ENCODE measurements around the gene SUOX.
"Not testable (repeated sequence)": the region's sequence is repeated elsewhere in the genome, so short reads cannot be mapped to it uniquely, and the experiment has no call there.

The SUOX gene

GRCh38 chr12:55996715-55997534, at the start of gene SUOX:
Gene SUOX (plus strand): TSS chr12:55997276. CDS start chr12:56002222, 4,946 bp downstream.
- DNase-seq = peak; percentile 36

GRCh38 chr12:55955344-55955743, 41.7 kb upstream of the SUOX start:
- DNase-seq = no peak

DNA sequence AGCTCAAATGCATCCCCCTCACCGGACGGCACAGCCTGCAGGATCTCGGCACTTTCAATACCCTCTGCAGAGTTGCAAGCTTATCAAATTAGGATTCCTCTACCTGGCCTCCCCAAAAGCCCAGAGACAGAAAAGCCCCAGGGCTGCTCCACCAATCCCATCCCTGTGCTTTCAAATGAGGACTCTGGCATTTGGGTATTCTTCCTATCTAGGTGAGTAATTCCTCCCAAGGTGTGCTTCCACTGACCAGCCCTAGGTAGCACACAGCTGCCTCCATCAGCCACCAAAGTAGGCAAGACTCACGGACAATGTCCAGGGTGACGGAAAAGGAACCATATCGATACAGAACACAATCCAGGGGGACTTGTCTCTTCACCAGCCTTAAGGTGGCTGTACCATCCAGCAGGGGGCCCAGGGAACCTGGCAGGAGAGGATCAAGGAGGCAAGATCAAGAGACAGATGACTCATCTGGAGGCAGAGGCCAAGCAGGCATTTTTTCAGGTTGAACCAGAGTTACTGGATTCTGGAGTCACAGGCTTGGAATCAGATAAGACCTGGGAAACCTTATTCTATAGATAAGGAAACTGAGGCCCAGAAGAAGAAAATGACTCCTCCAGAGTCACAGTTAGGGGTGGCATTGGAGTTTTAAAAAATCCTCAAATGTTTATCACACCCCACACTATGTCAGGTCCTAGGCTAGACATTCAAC, 41.1 kb upstream of the SUOX start:
- DNase-seq = peak; percentile 38

- DNase-seq = no peak
Observed at GRCh38 chr12:55957106-55957859, 39.8 kb upstream of the SUOX start.

- DNase-seq = no peak
Observed at GRCh38 chr12:55963760-55964159, 33.3 kb upstream of the SUOX start.

- DNase-seq = no peak
Observed at GRCh38 chr12:55965240-55965639, 31.8 kb upstream of the SUOX start.

DNA sequence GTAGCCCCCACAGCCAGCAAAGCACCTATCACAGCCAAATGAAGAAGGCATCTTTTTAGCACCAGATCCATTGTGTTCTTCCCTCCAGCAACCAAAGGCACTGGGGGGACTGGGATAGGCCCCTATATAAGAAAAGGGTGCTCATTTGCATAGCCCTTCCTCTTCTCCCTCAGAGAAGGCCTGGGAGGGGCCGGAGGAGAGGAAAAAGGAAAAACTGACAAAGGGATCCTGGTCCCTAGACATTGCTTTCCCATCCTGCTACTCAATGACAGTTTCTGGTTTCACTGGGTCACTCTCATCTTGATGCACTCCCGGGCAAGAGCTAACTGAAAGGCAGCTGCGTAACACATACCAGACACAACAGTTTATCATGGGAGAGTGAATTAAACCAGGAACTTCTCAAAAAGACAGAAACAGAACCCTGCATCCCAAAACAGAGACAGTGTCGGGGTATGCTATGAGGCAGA, 31.1 kb upstream of the SUOX start, which contains the start of gene PMEL:
Gene PMEL, minus strand, starts transcription at position 102 of the 467 bp plus-strand sequence. Its CDS starts 31 bp downstream, at position 71.
- no peak for DNase-seq

GRCh38 chr12:55966408-55967281, 30.4 kb upstream of the SUOX start, which contains the start of gene CDK2:
Gene CDK2 (plus strand): TSS chr12:55966830. CDS start chr12:55967009, 179 bp downstream.
- peak; percentile 90 for DNase-seq

- no peak for DNase-seq
Observed at GRCh38 chr12:55969356-55969755, 27.7 kb upstream of the SUOX start.

DNA sequence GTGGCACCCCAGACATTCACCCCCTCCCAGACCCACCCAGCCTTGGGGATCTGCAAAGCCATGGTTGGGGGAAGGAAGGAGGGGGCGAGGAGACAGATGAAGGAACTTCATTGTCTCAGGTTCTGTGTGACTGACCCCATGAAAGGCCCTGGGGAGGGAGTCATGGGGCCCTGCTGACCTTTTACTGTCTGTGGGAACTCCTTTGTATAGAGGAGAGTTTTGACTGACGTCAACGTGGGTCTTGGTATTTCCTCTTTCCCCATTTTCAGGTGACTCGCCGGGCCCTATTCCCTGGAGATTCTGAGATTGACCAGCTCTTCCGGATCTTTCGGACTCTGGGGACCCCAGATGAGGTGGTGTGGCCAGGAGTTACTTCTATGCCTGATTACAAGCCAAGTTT, 26.3 kb upstream of the SUOX start:
- DNase-seq = no peak

- no peak for DNase-seq
Observed at GRCh38 chr12:55972042-55972441, 25.0 kb upstream of the SUOX start.

DNA sequence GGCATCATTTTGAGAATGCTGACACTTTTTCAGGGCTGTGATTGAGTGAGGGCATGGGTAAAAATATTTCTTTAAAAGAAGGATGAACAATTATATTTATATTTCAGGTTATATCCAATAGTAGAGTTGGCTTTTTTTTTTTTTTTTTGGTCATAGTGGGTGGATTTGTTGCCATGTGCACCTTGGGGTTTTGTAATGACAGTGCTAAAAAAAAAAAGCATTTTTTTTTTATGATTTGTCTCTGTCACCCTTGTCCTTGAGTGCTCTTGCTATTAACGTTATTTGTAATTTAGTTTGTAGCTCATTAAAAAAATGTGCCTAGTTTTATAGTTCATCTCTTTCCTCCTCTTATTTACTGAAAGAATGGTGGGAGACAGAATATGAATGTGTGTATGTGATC, 24.6 kb upstream of the SUOX start:
- no peak for DNase-seq

DNA sequence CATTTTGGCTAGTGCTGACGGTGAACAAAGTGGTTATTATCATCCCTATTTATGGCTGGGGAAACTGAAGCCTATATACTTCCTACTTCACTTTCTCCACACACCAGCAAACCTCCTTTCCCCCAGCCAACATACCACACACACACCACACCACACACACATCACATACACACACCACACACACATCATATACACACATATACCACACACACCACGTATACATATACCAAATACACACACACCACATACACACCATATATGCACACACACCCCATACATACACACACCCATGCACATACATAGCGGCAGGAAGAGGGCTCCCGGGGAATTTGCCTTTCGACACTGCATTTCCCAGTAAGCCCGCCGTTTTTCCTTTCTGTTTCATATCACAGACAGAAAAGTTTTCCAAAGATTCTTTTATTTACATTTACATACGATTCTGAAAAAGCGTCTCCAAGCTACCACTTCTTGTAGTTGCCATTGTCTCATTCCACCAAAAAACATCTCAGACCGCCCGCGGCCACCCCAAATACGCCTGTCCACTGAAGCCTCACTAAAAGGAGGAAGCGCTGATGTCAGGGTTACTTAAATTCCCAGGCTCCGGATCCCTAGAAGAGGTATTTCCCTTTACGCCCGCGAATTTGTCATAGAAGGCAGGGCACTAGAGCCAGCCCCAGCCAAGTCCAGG, 24.0 kb upstream of the SUOX start:
- peak; percentile 47 for DNase-seq

- DNase-seq = peak; percentile 100
Observed at GRCh38 chr12:55973599-55974307, 23.3 kb upstream of the SUOX start, which contains the start of gene RAB5B. Gene RAB5B (plus strand): TSS chr12:55974078. CDS start chr12:55986961, 12,883 bp downstream.

DNA sequence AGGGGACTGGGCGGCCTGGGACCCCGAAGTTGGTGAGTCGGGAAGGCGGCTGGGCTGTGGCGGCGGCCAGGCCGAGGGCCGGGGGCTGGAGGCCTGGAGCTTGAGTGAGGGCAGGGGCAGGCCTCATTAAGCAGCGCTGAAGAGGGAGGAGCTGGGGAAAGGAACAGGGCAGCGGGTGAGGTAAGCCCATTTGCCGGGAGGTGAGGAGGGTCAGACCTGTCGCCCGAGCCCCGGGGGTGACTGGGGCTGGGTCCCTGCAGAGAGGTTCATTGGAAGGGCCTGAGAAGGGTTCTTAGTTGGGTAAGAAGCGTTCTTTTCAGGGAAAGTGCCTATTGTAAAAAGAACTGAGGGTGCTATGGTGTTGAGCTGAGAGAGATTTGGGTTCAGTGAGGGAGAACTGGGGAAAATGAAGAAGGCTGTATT, 22.8 kb upstream of the SUOX start:
- DNase-seq = peak; percentile 41

DNA sequence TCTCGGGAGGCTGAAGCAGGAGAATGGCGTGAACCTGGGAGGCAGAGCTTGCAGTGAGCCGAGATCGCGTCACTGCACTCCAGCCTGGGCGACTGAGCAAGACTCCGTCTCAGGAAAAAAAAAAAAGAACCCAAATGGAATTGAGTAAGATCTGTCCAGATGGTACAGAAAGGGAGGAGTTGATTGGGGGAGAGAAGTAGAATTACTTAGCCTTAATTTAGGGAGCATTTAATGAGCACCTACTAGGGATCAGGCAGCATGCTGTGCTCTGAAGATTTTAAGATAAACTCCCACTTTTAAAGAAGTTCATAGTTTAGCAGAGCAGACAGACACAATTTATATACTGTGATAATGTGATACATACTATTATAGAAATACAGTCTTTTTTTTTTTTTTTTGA, 18.7 kb upstream of the SUOX start:
- DNase-seq = no peak

GRCh38 chr12:55979069-55979468, 18.0 kb upstream of the SUOX start:
- DNase-seq = no peak

GRCh38 chr12:55981882-55982281, 15.2 kb upstream of the SUOX start:
- DNase-seq = not testable (repeated sequence)

DNA sequence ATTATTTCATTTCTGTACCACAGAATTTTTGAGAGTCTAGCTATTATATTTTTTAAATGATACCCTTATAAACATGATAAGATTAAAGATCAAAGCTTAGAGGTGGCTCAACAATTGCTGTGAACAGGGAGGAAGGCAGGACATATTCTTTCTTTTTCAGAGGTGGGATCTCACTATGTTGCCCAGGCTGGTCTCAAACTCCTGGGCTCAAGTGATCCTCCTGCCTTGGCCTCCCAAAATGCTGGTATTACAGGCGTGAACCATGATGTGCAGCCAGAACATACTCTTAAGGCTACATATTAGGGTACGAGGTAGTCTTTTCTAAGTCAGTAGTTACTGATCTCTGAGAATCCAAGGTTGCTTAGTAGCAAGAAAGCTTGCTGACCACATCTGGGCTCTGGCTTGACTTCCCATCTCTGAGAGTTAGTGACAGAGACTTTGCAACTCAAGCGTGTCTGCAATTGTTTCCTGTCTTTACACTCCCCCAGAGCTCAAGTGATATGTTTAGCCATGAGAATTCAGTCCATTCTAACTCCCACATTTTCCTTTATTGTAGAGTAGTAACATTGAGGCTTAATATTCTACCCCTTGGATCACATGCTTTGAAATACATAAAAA, 14.6 kb upstream of the SUOX start:
- DNase-seq = no peak

DNA sequence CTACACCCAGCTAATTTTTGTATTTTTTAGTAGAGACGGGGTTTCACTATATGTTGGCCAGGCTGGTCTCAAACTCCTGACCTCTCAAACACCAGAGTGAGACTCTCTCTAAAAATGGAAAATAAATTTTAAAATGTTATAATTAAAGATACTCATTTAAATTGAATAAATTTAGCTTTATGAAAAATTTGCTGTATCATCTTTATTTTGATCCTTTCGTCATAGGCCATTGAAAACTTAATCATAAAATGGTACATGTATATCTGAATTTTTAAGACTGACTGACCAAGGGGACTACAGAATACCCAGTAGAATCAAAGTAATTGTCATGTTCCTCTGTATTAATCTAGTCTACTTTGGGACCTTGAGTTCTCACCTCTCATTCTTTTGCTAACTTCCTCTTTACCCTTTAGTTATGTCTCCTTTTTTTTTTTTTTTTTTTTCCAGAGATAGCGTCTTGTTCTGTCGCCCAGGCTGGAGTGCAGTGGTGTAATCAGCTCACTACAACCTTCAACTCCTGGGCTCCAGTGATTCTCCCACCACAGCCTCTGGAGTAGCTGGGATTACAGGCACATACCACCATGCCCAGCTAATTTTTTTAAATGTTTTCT, 13.7 kb upstream of the SUOX start:
- no peak for DNase-seq

All from CD4-positive, alpha-beta T cell treated with Interleukin-12 subunit alpha and Interleukin-12 subunit beta, for 1 hour (primary cell).